Thymus (tissue), 11 donors: ENCODE data around the gene ZNF579. TPM values are rescaled to one million over a fixed set of nuclear protein-coding genes. Genes with fewer than 3 reads are reported as not detected.
A peak's percentile ranks its signal among the peaks of the same experiment; 100 is the strongest.

Experiments
- DNase-seq, 9 donors: peaks; one replicate each; pipeline ENCODE4 v3.0.0-alpha.2; 2013; ENCODE audit warnings: low spot score in 9 of 9, low read depth in 6 of 9, missing footprints in 1 of 9
- H3K27ac ChIP-seq, 2 donors: one replicate each; pipeline ENCODE4 v1.5.1; 2013; ENCODE audit warnings: control low read depth in 1 of 2, low read depth in 1 of 2, low read length in 1 of 2, mild to moderate bottlenecking in 1 of 2, moderate library complexity in 1 of 2
- H3K27me3 ChIP-seq, 2 donors: one replicate each; pipeline ENCODE4 v1.5.1; 2013; ENCODE audit warnings: low read length in 1 of 2; ENCODE audit not compliant: control insufficient read depth in 2 of 2, insufficient read depth in 1 of 2
- H3K36me3 ChIP-seq, 2 donors: one replicate each; pipeline ENCODE4 v1.5.1; 2013; ENCODE audit warnings: low read length in 1 of 2, mild to moderate bottlenecking in 1 of 2, moderate library complexity in 1 of 2; ENCODE audit not compliant: control insufficient read depth in 2 of 2, insufficient read depth in 2 of 2
- H3K4me1 ChIP-seq, 2 donors: one replicate each; pipeline ENCODE4 v1.5.1; 2013; ENCODE audit warnings: low read length in 2 of 2; ENCODE audit not compliant: control insufficient read depth in 2 of 2, insufficient read depth in 2 of 2
- H3K4me3 ChIP-seq, 2 donors: one replicate each; pipeline ENCODE4 v1.5.1; 2013; ENCODE audit warnings: low read length in 2 of 2, control low read depth in 1 of 2, mild to moderate bottlenecking in 1 of 2
- H3K9me3 ChIP-seq, 2 donors: one replicate each; pipeline ENCODE4 v1.5.1; 2013; ENCODE audit warnings: low read length in 1 of 2, mild to moderate bottlenecking in 1 of 2; ENCODE audit not compliant: control insufficient read depth in 2 of 2, insufficient read depth in 1 of 2
- WGBS: extraction: QIAGEN DNeasy Blood & Tissue Kit; methylation state at CpG from one replicate; pipeline ENCODE4 v1.1.7; 2013; 5-methylcytosine and 5-hydroxymethylcytosine counted together
- polyA plus RNA-seq: library from polyadenylated mRNA; stranded (reverse); fragments of 200-250 nt; gene quantifications from one replicate; pipeline ENCODE4 v1.2.3, GENCODE V29; 2013
- total RNA-seq: library from RNA; stranded (reverse); fragments of 120-200 nt; gene quantifications from one replicate; pipeline ENCODE4 v1.2.4, GENCODE V29; 2013
- donor health status: healthy.

The ZNF579 gene
- total and polyA plus RNA-seq, 2 donors: 2.3 to 5.5 TPM

DNA sequence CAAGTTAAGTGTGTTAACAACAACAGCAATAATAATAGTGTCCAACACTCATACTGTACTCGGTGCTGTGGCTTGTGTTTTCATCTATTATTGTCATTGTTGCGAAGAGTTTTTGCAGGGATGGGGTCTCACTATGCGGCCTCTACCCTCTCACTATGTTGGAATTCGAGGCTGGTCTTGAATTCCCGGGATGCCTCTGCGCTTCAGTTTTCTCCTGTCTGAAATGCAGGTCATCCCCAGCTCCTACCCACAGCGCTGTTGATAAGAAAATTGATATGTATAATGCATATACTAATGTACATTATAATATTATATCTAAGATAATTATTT lies 30.4 kb downstream of the ZNF579 start:
- peaks cover 0 to 68% of the 10 kb centered on the region in 2 donors for H3K27me3 ChIP-seq
- no peak overlapping the region for H3K4me3 ChIP-seq
- H3K27ac ChIP-seq: no peak overlapping the region
- 94% methylated on average over 7 of the region's 7 CpGs for WGBS
- no peaks in the 10 kb centered on the region for H3K36me3 ChIP-seq
- no peaks in the 10 kb centered on the region for H3K4me1 ChIP-seq
- no peak for DNase-seq
- no peaks in the 10 kb centered on the region for H3K9me3 ChIP-seq

DNA sequence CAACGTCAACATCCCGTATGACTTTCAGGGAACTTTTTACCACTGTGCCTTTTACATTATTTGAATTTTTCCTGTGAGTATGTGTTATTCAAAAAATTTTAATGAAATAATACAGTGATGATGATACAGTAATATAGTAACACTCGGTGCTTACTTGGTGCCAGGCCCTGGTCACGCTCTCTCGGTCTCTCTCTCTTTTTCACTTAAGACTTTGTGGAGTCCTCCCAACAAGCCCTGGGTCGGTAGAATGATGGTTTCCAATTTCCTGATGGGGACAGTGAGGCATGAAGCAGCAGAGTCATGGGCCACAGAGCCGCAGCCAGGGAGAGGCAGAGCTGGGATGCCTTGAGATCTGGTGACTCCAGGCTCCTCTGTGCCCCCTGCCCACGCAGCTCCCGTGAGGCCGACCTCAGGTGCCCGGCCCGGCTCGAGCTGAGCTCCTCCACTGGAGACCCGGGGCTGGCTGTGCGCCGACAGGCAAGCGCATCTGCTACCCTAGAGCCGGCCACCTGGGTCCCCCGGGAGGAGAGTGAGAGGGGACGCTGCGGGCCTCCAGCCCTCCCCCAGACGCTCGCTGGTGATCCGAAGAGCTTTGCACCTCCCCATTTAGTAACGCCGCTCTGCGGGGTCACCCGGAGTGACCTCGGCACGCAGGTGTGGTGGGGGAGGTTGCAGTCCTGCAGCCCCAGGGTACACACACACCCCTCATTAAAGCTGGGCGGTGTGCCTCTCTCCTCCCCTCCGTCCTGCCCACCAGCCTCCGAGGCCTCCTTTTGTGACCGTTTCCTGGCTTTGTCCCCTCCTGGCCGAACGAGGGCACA lies 30.9 kb downstream of the ZNF579 start:
- no peaks in the 10 kb centered on the region for H3K36me3 ChIP-seq
- H3K9me3 ChIP-seq: no peaks in the 10 kb centered on the region
- H3K4me3 ChIP-seq: no peak overlapping the region
- no peak overlapping the region for H3K27ac ChIP-seq
- peaks cover 0 to 68% of the 10 kb centered on the region in 2 donors for H3K27me3 ChIP-seq
- DNase-seq: no peak
- 85% methylated on average over 36 of the region's 36 CpGs for WGBS
- H3K4me1 ChIP-seq: no peaks in the 10 kb centered on the region

DNA sequence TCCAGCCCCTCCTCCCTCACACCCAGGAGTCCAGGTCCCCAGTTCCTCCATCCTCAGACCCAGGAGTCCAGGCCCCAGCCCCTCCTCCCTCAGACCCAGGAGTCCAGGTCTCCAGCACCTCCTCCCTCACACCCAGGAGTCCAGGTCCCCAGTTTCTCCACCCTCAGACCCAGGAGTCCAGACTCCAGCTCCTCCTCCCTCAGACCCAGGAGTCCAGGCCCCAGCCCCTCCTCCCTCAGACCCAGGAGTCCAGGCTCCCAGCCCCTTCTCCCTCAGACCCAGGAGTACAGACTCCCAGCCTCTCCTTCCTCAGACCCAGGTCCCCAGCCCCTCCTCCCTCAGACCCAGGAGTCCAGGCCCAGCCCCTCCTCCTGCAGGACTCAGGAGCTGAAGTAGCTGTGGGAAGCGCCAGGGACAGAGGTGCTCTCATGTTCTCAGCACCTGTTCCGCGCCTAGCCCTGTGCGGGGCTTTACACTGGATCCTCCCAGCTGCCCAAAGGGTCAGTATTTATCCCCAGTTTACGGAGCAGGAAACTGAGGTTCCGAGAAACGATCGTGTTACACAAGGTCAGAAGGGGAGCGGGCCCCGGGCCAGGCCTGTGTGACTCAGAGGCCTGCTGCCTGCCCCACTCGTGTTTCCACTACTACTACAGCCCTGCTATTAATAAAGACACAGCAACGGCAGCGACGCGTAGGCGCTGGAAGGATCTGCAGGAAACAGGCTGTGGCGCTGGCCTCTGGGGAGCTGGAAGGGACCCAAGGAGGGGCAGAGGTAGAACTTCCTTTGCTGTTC lies 33.6 kb downstream of the ZNF579 start:
- no peaks in the 10 kb centered on the region for H3K36me3 ChIP-seq
- H3K9me3 ChIP-seq: no peaks in the 10 kb centered on the region
- peaks cover 0 to 55% of the 10 kb centered on the region in 2 donors for H3K27me3 ChIP-seq
- peak overlapping the region in 1 of 2 donors; percentile 42 for H3K27ac ChIP-seq
- H3K4me1 ChIP-seq: no peaks in the 10 kb centered on the region
- no peak for DNase-seq
- 33% methylated on average over 17 of the region's 17 CpGs for WGBS
- no peak overlapping the region for H3K4me3 ChIP-seq

DNA sequence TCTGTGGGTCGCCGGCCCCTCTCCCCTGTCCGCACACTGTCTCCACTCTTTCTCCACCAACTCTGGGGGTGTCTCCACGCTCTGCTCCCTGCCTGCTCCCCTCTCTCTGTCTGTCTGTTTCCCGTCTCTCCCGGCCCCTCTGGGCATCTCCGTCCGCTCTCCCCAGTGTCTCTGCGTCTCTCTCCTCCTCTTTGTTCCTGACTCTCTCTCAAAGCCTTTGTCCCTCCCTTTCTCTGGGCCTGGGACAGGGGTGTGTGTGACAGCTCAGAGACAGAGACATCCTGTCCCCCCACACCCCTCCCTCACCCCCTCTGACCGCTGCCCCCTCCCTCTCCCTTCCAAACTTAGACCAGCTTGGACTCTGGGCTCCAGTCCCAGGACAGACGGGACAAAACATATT lies 34.6 kb downstream of the ZNF579 start:
- WGBS: 90% methylated on average over 11 of the region's 11 CpGs
- Histone ChIP-seq H3K4me3 (no peak overlapping the region), H3K36me3 (no peaks in the 10 kb centered on the region), H3K9me3 (no peaks in the 10 kb centered on the region), H3K27me3 (peaks cover 0 to 46% of the 10 kb centered on the region in 2 donors), H3K27ac (no peak overlapping the region), H3K4me1 (no peaks in the 10 kb centered on the region)
- no peak for DNase-seq

DNA sequence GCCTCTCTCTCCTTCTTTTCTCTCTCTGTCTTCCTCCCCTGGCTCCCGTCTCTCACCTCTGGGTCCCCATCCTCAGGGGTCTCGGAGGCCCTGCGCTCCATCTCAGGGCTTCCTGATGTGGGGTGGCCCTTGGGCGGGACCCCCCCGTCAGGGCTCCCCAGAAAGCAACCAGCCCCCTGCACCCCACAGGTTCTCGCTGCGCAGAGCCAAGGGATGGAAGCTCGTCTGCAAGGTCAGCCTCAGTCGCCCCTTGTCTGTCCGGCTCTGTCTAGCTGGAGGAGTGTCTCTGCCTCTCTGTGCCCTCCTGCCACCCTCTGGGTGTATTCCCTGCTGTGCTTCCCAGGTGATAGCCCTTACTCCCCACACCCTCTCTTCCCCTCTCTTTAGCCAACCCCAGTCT lies 35.2 kb downstream of the ZNF579 start, which contains the start of gene SBK3:
SBK3 (minus strand) TSS at position 101 of the 400 bp plus-strand sequence; CDS start at position 101, 0 bp downstream.
- Histone ChIP-seq H3K9me3 (no peaks in the 10 kb centered on the region), H3K4me3 (no peak within 1 kb of the TSS), H3K27me3 (peaks cover 0 to 43% of the 10 kb centered on the region in 2 donors), H3K36me3 (no peaks in the 10 kb centered on the region), H3K27ac (no peak within 1 kb of the TSS), H3K4me1 (no peaks in the 10 kb centered on the region)
- DNase-seq: no peak
- 96% methylated on average over 10 of the region's 10 CpGs for WGBS

DNA sequence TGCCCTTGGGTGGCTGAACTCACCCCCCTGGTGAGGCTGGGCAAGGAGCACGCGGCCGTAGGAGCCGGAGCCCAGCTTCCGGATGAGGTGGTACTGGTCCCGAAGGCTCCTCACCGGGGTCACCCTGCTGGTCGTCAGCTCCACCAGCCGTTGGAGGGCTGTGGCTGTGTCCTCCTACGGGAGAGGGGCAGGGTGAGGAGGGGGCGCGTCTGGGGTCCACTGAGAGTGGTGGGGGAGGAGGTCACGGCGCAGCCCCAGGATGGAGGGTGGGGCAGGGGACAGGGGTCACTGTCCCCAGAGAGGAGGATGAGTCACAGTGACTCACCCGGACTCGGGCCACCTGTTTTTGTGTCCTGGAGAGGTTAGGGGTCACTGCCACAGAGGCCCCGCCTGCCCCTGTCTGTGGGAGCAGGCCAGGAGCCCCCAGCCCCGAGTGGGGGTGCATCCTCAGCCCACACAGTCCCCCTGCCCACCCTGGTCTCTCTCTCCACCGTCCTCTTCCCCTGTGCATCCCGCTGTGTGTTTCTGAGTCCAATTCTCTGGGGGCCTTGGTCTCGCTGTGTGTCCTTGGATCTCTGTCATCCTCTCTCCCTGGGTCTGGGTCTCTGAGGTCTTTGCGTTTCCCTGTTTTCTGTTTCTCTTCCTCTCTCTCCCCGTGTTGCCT lies 35.7 kb downstream of the ZNF579 start:
- H3K9me3 ChIP-seq: no peaks in the 10 kb centered on the region
- H3K27me3 ChIP-seq: peaks cover 0 to 38% of the 10 kb centered on the region in 2 donors
- no peaks in the 10 kb centered on the region for H3K4me1 ChIP-seq
- no peak overlapping the region for H3K4me3 ChIP-seq
- H3K36me3 ChIP-seq: no peaks in the 10 kb centered on the region
- WGBS: 91% methylated on average over 23 of the region's 23 CpGs
- no peak for DNase-seq
- no peak overlapping the region for H3K27ac ChIP-seq

DNA sequence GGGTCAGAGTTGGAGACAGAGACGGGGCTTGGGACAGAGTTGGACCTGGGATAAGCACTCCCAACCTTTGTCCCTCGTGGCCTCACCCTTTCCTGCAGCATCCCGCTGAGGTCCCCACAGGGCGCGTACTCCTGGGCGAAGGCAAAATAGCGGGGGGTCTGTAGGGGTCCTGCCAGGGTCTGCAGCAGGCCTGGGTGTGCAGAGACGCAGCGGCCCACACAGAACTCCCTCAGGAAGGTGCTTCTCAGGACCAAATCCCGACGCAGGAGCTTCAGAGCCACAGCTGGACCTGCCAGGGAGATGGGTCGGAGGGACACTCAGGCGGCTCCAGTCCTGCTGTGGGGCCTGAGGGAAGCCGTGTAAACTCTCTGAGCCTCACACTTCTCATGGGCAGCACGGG lies 36.6 kb downstream of the ZNF579 start:
- no peaks in the 10 kb centered on the region for H3K36me3 ChIP-seq
- DNase-seq: no peak

DNA sequence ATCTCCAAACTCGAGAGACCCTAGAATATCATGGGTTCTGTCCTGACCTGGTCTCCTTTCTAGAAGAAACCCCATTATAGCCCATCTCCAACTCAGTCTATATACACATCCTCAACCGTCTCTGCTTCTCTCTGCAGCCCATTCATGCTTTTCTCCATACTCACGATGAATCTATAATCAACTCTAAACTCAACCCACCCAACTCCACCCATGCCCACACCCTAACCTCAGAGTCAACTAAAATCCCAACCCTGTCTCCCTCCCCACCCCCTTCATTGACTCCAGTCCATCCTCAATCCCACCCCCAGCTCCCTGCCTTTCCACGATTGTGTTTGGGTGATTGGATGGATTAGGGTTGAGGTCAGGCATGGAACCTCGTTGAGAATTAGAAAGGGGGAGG lies 37.1 kb downstream of the ZNF579 start:
- no peaks in the 10 kb centered on the region for H3K36me3 ChIP-seq
- 91% methylated on average over 5 of the region's 5 CpGs for WGBS
- no peaks in the 10 kb centered on the region for H3K9me3 ChIP-seq
- DNase-seq: no peak
- no peaks in the 10 kb centered on the region for H3K4me1 ChIP-seq
- no peak overlapping the region for H3K4me3 ChIP-seq
- H3K27ac ChIP-seq: no peak overlapping the region
- H3K27me3 ChIP-seq: peaks cover 0 to 25% of the 10 kb centered on the region in 2 donors

More for the DNA sequence above, 36.6 kb downstream of the ZNF579 start:
- H3K27ac ChIP-seq: no peak overlapping the region
- no peaks in the 10 kb centered on the region for H3K9me3 ChIP-seq
- H3K4me3 ChIP-seq: no peak overlapping the region
- WGBS: 95% methylated on average over 15 of the region's 15 CpGs
- no peaks in the 10 kb centered on the region for H3K4me1 ChIP-seq
- peaks cover 0 to 30% of the 10 kb centered on the region in 2 donors for H3K27me3 ChIP-seq
